AG04450 (cell line): ENCODE measurements around the gene PACRG. TPM values are rescaled to one million over a fixed set of nuclear protein-coding genes. Genes with fewer than 3 reads are reported as not detected.

Experiments used
- CTCF ChIA-PET: fragments of 300-600, 350-600 bp; formaldehyde crosslinking; extraction: SDS; loops from one replicate; lab custom pipeline; 2022; ENCODE audit warnings: antibody characterized with exemption, inconsistent platforms; lab: Charles Lee
- POLR2A ChIA-PET: fragments of 350-600 bp; formaldehyde crosslinking; extraction: SDS; loops from one replicate; lab custom pipeline; 2021; ENCODE audit warnings: antibody characterized with exemption, inconsistent platforms; lab: Yijun Ruan, JAX
- DNase-seq: peaks from one replicate; pipeline ENCODE4 v3.0.0-alpha.2; 2011; ENCODE audit warnings: low read depth, low spot score
- H3K27ac ChIP-seq: one replicate; pipeline ENCODE4 v1.5.1; 2012; ENCODE audit warnings: low read depth, low read length, control low read depth
- H3K27me3 ChIP-seq: one replicate; pipeline ENCODE4 v1.6.0; 2012; ENCODE audit warnings: low read length; ENCODE audit not compliant: control insufficient read depth, insufficient read depth
- H3K4me3 ChIP-seq: 2 replicates; pipeline ENCODE4 v1.5.1; 2011; ENCODE audit warnings: mild to moderate bottlenecking, low read depth, low read length, control low read depth
- H3K9me3 ChIP-seq: 2 replicates; pipeline ENCODE4 v1.5.1; 2012; ENCODE audit warnings: low read length; ENCODE audit not compliant: control insufficient read depth, insufficient read depth
- polyA plus RNA-seq: library from polyadenylated mRNA; depleted of rRNA; stranded (reverse); fragments of >200 nt; gene quantifications from 2 replicates; pipeline ENCODE4 v1.2.3, GENCODE V29; 2011
- TF ChIP-seq, protein P1 (sequence below): IDR thresholded peaks from 2 replicates; pipeline ENCODE4 v1.5.1; 2011; ENCODE audit warnings: low read depth, low read length, control low read depth, inconsistent platforms

PACRG gene
- polyA plus RNA-seq, 1 experiment, result not detected

DNA sequence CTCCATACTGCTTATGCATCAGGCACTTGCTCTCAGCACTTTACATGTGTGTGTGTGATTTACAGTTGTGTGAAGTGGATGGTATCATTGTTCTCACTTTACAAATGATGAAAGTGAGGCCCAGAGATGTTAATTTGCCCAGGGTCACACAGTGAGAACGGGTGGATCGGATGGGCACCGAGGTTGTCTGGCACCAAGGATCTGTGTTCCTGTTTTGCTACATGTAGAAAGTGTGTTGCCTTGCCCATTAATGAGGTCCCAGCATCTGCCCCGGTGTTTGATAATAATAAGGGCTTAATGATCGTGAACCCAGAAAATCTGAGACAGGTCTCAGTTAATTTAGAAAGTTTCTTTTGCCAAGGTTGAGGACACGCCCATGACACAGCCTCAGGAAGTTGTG lies 470.6 kb downstream of the PACRG start:
- Histone ChIP-seq H3K27ac (no peak overlapping the region), H3K27me3 (no peaks in the 10 kb centered on the region), H3K4me3 (no peak overlapping the region), H3K9me3 (peaks cover 35% of the 10 kb centered on the region)
- no peak for DNase-seq
- POLR2A ChIA-PET, result no interaction called here
- CTCF ChIA-PET, result no interaction called here
- TF ChIP-seq, protein P1, sequence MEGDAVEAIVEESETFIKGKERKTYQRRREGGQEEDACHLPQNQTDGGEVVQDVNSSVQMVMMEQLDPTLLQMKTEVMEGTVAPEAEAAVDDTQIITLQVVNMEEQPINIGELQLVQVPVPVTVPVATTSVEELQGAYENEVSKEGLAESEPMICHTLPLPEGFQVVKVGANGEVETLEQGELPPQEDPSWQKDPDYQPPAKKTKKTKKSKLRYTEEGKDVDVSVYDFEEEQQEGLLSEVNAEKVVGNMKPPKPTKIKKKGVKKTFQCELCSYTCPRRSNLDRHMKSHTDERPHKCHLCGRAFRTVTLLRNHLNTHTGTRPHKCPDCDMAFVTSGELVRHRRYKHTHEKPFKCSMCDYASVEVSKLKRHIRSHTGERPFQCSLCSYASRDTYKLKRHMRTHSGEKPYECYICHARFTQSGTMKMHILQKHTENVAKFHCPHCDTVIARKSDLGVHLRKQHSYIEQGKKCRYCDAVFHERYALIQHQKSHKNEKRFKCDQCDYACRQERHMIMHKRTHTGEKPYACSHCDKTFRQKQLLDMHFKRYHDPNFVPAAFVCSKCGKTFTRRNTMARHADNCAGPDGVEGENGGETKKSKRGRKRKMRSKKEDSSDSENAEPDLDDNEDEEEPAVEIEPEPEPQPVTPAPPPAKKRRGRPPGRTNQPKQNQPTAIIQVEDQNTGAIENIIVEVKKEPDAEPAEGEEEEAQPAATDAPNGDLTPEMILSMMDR, result no peak

DNA sequence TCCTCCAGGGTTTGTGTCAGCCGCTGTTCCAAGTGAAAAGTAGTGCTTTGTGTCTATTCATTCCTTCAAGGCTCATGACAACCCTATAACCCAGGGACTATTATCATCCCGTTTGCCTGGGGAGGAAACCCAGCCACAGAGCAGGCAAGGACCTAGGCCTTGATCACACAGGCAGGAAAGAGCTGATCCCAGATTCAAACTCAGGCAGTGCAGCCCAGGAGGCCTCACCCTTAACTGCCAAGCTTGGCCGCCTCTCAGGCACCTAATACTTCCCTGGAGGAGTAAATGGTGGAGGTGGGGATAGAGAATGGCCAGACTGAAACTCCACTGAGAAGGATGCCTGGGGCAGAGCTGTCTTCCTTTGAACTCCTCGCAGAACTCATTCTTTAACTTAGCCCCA lies 471.6 kb downstream of the PACRG start:
- ChIA-PET POLR2A (no interaction called here), CTCF (no interaction called here)
- no peak for DNase-seq
- Histone ChIP-seq H3K27me3 (no peaks in the 10 kb centered on the region), H3K9me3 (peaks cover 33% of the 10 kb centered on the region), H3K27ac (no peak overlapping the region), H3K4me3 (no peak overlapping the region)
- TF ChIP-seq, protein P1, result no peak

DNA sequence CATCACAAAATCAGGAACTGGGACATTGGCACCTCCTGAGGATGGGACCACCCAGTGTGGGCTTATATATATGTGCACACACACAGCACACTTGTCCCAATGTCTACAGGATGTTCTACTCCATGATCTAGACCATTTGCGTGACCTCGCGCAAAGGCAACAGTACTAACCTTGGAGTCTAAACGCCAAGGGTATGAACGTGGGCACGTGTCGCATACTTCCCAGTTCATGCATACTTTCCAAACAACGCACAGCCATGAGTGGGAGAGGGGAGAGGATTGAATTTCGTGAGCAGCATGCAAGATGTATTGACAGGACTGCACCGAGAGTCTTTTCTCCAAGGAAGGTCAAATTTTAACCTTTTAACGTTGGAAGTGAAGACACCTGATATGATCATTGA lies 472.5 kb downstream of the PACRG start:
- ChIA-PET POLR2A (no interaction called here), CTCF (no interaction called here)

GRCh38 chr6:163200694-163201093 lies 472.9 kb downstream of the PACRG start:
- CTCF ChIA-PET, result no interaction called here
- no peak for DNase-seq
- Histone ChIP-seq H3K27ac (no peak overlapping the region), H3K27me3 (no peaks in the 10 kb centered on the region), H3K9me3 (peaks cover 24% of the 10 kb centered on the region), H3K4me3 (no peak overlapping the region)
- TF ChIP-seq, protein P1, result no peak
- POLR2A ChIA-PET, result no interaction called here

More for the DNA sequence above, 472.5 kb downstream of the PACRG start:
- Histone ChIP-seq H3K27ac (no peak overlapping the region), H3K9me3 (peaks cover 28% of the 10 kb centered on the region), H3K27me3 (no peaks in the 10 kb centered on the region), H3K4me3 (no peak overlapping the region)
- DNase-seq, result no peak
- TF ChIP-seq, protein P1, result no peak

- Histone ChIP-seq H3K27me3 (no peaks in the 10 kb centered on the region), H3K4me3 (no peak overlapping the region), H3K27ac (no peak overlapping the region), H3K9me3 (peaks cover 18% of the 10 kb centered on the region)
- TF ChIP-seq, protein P1, result no peak
- DNase-seq, result no peak
- CTCF ChIA-PET, result no interaction called here
- POLR2A ChIA-PET, result no interaction called here
Measured at GRCh38 chr6:163201855-163202254, 474.1 kb downstream of the PACRG start.
